HG02642 (cell line): ENCODE measurements around the gene ARHGAP26.

Experiments used
- ATAC-seq: cut with Tn5 transposase; IDR thresholded peaks from one replicate; pipeline ENCODE4 v1.9.1; 2021; ENCODE audit warnings: mild to moderate bottlenecking; ENCODE audit not compliant: unreplicated experiment, poor library complexity

ARHGAP26 gene

GRCh38 chr5:142864290-142865260 lies 94.4 kb downstream of the ARHGAP26 start:
- ATAC-seq = no peak

GRCh38 chr5:142865631-142866030 lies 95.5 kb downstream of the ARHGAP26 start:
- no peak for ATAC-seq

DNA sequence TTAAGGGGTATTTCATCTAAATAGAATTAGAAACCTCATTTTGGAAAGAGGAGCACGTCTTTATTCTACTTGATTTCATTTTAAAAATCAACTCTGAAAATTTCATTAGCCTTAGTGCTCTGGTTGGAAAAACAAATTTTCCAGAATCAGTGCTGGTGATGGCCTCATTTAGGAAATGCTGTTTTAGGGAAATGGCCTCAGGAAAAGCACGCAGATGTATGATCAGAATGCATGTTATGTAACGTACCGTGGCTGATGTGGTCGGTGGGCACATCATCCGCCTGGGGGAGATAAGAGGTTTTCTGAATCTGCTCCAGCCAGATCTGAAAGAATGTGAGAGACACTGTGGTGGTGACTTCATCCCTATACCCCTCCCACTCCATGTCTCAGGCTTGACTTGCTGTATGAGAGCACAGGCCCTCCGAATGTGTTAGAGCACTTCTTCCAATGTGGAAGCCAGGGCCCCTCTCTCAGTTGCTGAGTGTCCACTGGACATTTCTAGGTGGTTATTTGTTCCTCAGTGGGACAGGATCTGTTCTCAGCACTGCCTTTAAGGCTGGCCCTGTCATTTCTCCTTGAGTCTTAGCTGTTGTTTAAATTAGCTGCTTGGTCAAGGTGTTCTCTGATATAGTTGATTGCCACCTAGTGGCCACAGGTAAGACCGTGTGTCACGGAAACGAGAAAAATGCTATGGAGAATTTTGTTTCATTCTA lies 96.5 kb downstream of the ARHGAP26 start:
- ATAC-seq = peak; percentile 72

- no peak for ATAC-seq
These were observed 99.7 kb downstream of the ARHGAP26 start for GRCh38 chr5:142869886-142870285.

DNA sequence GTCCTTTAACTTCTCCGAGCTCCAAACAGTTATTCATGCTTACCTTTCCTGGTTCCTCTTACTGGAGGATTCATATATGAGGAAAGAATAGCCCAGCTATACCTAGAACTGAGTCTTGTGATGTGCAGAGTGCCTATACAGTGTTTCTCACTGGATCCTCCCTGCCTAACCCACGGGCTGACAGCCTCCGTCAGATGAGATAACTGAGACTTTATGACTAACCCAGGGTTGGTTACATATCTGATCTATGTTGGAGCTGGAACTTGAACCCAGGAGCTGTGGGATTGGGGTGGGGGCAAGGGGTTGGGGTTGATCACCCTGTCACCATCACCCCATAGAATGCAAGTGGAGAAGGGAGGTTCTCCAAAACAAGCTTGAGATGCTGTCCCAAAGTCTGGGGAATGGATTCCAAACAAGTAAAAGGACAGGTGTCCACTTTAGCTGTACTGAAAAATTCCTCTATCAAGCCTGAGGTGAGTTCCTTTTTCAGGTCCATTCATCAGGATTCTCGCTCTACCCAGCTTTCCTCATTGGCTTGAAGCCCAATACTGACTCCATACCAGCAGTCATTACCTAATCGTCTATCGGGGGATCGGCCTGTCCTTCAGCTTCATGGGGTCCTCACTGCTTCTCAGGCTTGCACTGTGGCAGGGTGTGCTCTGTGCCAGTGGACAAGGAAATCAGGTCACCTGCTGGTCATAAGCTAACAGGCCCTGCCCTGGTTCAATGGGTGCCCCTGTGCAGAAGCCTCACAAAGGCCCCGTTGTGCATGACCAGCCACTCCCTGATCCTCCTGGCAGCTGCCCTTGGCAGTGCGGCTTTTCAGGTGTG lies 100.6 kb downstream of the ARHGAP26 start:
- no peak for ATAC-seq

- ATAC-seq = no peak
These were observed 101.4 kb downstream of the ARHGAP26 start for GRCh38 chr5:142871363-142872193.

- no peak for ATAC-seq
These were observed 102.0 kb downstream of the ARHGAP26 start for GRCh38 chr5:142872217-142872616.

GRCh38 chr5:142872795-142873194 lies 102.6 kb downstream of the ARHGAP26 start:
- ATAC-seq = no peak

DNA sequence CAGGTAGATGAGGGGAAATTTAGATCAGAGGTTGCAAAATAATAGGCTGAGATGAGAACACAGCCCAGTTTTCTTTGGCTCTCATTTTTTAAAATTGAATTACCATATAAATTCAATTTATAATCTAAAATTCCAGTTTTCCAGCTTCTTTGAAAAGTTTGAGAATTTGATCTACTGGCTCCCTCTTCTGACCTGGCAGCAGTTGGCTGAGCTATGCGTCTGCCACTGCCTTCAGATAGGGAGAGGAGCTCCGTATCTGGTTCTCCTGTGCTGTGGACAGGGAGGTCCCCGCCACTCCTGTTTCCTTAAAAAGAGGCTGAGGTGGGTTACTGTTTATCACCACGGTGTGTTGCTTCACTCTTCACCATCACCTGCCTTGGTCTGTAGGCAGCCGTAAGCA lies 103.7 kb downstream of the ARHGAP26 start:
- ATAC-seq = no peak

- no peak for ATAC-seq
These were observed 104.4 kb downstream of the ARHGAP26 start for GRCh38 chr5:142874540-142874939.

- no peak for ATAC-seq
These were observed 105.8 kb downstream of the ARHGAP26 start for GRCh38 chr5:142875936-142876335.

GRCh38 chr5:142876817-142877216 lies 106.6 kb downstream of the ARHGAP26 start:
- no peak for ATAC-seq

DNA sequence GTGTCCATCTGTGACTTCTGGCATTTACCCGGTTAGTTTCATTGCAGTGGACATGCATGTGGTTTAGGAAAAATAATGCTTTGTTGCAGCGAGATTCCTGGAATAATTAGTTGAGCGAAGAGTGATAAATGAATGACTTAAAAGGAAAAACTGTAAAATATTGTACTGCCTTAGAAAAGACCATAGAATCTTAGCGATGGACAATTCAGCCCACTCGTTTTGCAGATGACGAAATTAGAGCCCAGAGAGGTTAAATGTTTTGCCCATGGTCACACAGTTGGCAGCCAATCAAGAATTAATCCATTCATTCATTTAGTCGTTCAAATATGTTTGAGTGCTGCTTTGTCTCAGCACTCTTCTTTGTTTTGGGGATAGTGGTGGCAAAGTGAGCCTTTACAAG lies 107.9 kb downstream of the ARHGAP26 start:
- ATAC-seq = no peak

DNA sequence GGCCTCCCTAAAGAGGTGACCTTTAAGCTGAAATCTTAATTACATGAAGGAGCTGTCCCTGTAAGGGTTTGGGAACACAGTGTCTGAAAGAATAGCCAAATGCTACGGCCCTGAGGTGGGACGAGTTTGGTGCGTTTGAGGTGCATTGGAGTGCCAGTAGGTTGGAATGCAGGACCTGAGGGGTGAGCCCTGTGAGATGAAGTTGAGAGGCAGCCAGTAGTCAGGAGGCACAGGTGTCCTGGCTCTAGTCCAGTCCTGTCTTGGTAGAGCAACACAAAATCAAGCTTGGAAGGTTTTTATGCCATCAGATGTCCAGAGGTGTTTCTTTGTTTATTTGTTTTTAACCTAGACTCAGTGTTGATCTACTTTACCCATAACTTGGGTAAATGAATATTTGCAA lies 108.5 kb downstream of the ARHGAP26 start:
- no peak for ATAC-seq

GRCh38 chr5:142881076-142881783 lies 111.1 kb downstream of the ARHGAP26 start:
- no peak for ATAC-seq

DNA sequence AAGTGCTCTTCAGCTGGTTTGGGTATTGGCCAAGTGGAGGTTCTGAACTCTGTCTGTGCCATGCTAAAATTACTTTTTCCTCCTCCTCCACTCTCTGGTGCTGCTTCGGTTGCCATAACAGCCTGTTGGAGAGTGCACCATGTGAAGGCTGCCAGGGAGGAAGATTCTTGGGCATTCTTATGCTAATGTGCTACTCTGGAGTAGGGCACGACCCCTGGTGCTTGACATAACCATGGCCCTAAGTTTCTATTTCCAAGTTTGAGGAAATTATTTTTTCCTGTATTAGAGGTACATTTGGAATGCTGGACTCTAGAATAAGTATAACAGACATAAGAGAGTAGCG lies 111.6 kb downstream of the ARHGAP26 start:
- ATAC-seq = no peak

DNA sequence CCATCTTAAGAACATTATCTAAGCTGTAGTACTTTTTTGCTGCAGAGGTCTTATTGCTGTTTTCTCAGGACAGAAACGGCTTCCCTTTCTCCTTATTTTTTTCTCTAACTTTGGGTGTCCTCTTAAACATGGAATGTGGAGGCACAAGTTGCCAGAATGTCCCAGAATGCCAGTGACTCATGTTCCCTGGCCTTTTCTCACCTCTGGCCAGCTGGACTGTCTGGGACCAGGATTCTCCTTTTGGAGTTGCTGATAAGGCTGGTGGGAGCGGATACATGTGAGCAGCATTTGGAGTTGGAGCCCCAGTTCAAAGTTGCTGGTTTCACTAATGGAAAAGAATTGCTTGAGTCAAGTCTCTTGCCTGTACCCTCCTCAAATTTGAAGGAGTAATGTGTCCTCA lies 112.8 kb downstream of the ARHGAP26 start:
- ATAC-seq = no peak

DNA sequence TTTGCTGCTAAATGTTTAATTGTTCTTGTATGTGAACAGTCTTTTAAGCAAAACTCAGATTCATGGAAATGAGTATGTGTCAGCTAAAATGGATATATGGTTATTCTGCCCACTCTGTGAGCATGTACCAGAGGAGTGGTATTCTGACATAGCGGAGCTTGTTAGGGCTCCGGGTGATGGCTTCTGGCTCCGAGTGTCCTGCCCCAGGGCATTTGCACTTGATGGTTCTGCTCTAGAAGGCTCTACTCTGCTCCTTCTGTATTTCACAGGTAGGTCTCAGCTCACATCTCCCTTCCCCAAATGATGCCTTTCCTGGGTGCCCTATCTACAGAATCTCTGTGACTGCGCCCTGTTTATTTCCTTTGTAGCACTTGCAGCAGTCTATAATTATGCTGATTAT lies 113.3 kb downstream of the ARHGAP26 start:
- no peak for ATAC-seq

- ATAC-seq = no peak
These were observed 113.9 kb downstream of the ARHGAP26 start for GRCh38 chr5:142884029-142884428.
